Fibroblast of lung (primary cell): Measurements from ENCODE around the gene CAMSAP2. TPM values are rescaled to one million over a fixed set of nuclear protein-coding genes. Genes with fewer than 3 reads are reported as not detected.

Experiments
- DNase-seq, 2 donors: peaks; one replicate each; pipeline versions ENCODE4 v3.0.0 to v3.0.0-alpha.2; 2010; ENCODE audit warnings: low read depth in 2 of 2
- H2AFZ ChIP-seq: 2 replicates; pipeline ENCODE4 v1.5.1; 2012; ENCODE audit warnings: low read length, control low read depth, inconsistent platforms
- H3K27ac ChIP-seq: 2 replicates; pipeline ENCODE4 v1.5.1; 2011; ENCODE audit warnings: low read length, control low read depth; ENCODE audit not compliant: insufficient read depth
- H3K27me3 ChIP-seq: 2 replicates; pipeline ENCODE4 v1.5.1; 2011; ENCODE audit warnings: mild to moderate bottlenecking, low read length; ENCODE audit not compliant: control insufficient read depth, insufficient read depth
- H3K36me3 ChIP-seq: 2 replicates; pipeline ENCODE4 v1.5.1; 2011; ENCODE audit warnings: low read length; ENCODE audit not compliant: control insufficient read depth, insufficient read depth
- H3K4me1 ChIP-seq: 2 replicates; pipeline ENCODE4 v1.5.1; 2011; ENCODE audit warnings: low read length; ENCODE audit not compliant: control insufficient read depth, insufficient read depth; ENCODE audit errors: extremely low read depth
- H3K4me2 ChIP-seq: 2 replicates; pipeline ENCODE4 v1.5.1; 2011; ENCODE audit warnings: low read length, control low read depth; ENCODE audit not compliant: insufficient read depth; ENCODE audit errors: extremely low read depth
- H3K4me3 ChIP-seq, 4 experiments: fragments of 200-600 bp in 1 of 4; sonication (generic) in 1 of 4; replicated peaks in 1 of 4; 2 replicates each; pipeline ENCODE4 v1.5.1; 2011 to 2016; ENCODE audit warnings: low read length in 4 of 4, low read depth in 3 of 4, mild to moderate bottlenecking in 3 of 4, control low read depth in 2 of 4, inconsistent platforms in 1 of 4, mixed read lengths in 1 of 4; ENCODE audit not compliant: insufficient read depth in 1 of 4; ENCODE audit errors: control extremely low read depth in 1 of 4
- H3K79me2 ChIP-seq: 2 replicates; pipeline ENCODE4 v1.5.1; 2012; ENCODE audit warnings: mild to moderate bottlenecking, low read length, inconsistent platforms; ENCODE audit not compliant: control insufficient read depth, insufficient read depth
- H3K9ac ChIP-seq: 2 replicates; pipeline ENCODE4 v1.5.1; 2011; ENCODE audit warnings: mild to moderate bottlenecking, low read length, control low read depth; ENCODE audit not compliant: insufficient read depth
- H3K9me3 ChIP-seq: 2 replicates; pipeline ENCODE4 v1.5.1; 2012; ENCODE audit warnings: low read depth, low read length; ENCODE audit not compliant: control insufficient read depth, insufficient read depth
- H4K20me1 ChIP-seq: 2 replicates; pipeline ENCODE4 v1.5.1; 2011; ENCODE audit warnings: low read length; ENCODE audit not compliant: control insufficient read depth, insufficient read depth; ENCODE audit errors: extremely low read depth
- EZH2 ChIP-seq: IDR thresholded peaks from 2 replicates; pipeline ENCODE4 v1.5.1; 2012; ENCODE audit warnings: low read length, control low read depth, mild to moderate bottlenecking; ENCODE audit errors: missing control alignments
- polyA plus RNA-seq, 2 donors: library from polyadenylated mRNA; depleted of rRNA in 1 of 2; stranded (reverse) in 1 of 2; unstranded in 1 of 2; fragments of >200 nt; gene quantifications; 2 replicates each; pipeline ENCODE4 v1.2.1, GENCODE V29; 2011 to 2012; ENCODE audit warnings: missing spikeins in 1 of 2
- total RNA-seq: library from RNA; depleted of rRNA; stranded (reverse); fragments of >200 nt; gene quantifications from 2 replicates; pipeline ENCODE4 v1.2.1, GENCODE V29; 2014
- TF ChIP-seq, protein P1 (sequence below), 2 donors: IDR thresholded peaks in 1 of 2; conservative IDR thresholded peaks in 1 of 2; 1 replicate in 1 of 2; 2 replicates in 1 of 2; pipeline ENCODE4 v1.5.1; 2011 to 2012; ENCODE audit warnings: low read length in 2 of 2, control low read depth in 1 of 2, inconsistent platforms in 1 of 2, low read depth in 1 of 2, mild to moderate bottlenecking in 1 of 2

The CAMSAP2 gene
- total and polyA plus RNA-seq, 2 donors (not counting 1 experiment from before 2014, with no cell fraction given): 22.3 to 32.5 TPM

- no peak overlapping the region for H2AFZ ChIP-seq
- no peak overlapping the region for H3K4me2 ChIP-seq
- no peaks in the 10 kb centered on the region for H3K9me3 ChIP-seq
- no peak overlapping the region for H3K27ac ChIP-seq
- H4K20me1 ChIP-seq: no peaks in the 10 kb centered on the region
- no peak overlapping the region for H3K4me3 ChIP-seq
- H3K79me2 ChIP-seq: no peaks in the 10 kb centered on the region
- no peaks in the 10 kb centered on the region for H3K4me1 ChIP-seq
- peak; percentile 18 to 21 for DNase-seq
- peaks cover 2% of the 10 kb centered on the region for H3K36me3 ChIP-seq
- H3K9ac ChIP-seq: no peak overlapping the region
- TF ChIP-seq EZH2: no peak
- TF ChIP-seq, protein P1, sequence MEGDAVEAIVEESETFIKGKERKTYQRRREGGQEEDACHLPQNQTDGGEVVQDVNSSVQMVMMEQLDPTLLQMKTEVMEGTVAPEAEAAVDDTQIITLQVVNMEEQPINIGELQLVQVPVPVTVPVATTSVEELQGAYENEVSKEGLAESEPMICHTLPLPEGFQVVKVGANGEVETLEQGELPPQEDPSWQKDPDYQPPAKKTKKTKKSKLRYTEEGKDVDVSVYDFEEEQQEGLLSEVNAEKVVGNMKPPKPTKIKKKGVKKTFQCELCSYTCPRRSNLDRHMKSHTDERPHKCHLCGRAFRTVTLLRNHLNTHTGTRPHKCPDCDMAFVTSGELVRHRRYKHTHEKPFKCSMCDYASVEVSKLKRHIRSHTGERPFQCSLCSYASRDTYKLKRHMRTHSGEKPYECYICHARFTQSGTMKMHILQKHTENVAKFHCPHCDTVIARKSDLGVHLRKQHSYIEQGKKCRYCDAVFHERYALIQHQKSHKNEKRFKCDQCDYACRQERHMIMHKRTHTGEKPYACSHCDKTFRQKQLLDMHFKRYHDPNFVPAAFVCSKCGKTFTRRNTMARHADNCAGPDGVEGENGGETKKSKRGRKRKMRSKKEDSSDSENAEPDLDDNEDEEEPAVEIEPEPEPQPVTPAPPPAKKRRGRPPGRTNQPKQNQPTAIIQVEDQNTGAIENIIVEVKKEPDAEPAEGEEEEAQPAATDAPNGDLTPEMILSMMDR (conservative IDR thresholded peaks at IDR 0.05 in 1 of 2, IDR thresholded peaks at IDR 0.05 in 1 of 2; ENCODE audit: low read depth in 1 of 2, low read length in 2 of 2): no peak
- peaks cover 9% of the 10 kb centered on the region for H3K27me3 ChIP-seq
Observed at GRCh38 chr1:200866116-200866515, 127.4 kb downstream of the CAMSAP2 start.

- H3K9ac ChIP-seq: no peak overlapping the region
- H3K9me3 ChIP-seq: no peaks in the 10 kb centered on the region
- H3K36me3 ChIP-seq: peaks cover 2% of the 10 kb centered on the region
- no peaks in the 10 kb centered on the region for H3K79me2 ChIP-seq
- H3K4me1 ChIP-seq: no peaks in the 10 kb centered on the region
- peak; percentile 18 to 23 for DNase-seq
- H3K27ac ChIP-seq: no peak overlapping the region
- no peak overlapping the region for H3K4me3 ChIP-seq
- TF ChIP-seq EZH2: no peak
- TF ChIP-seq, protein P1 (conservative IDR thresholded peaks at IDR 0.05 in 1 of 2, IDR thresholded peaks at IDR 0.05 in 1 of 2; ENCODE audit: low read depth in 1 of 2, low read length in 2 of 2): no peak
- H3K4me2 ChIP-seq: no peak overlapping the region
- peaks cover 11% of the 10 kb centered on the region for H3K27me3 ChIP-seq
- H4K20me1 ChIP-seq: no peaks in the 10 kb centered on the region
- H2AFZ ChIP-seq: no peak overlapping the region
Observed at GRCh38 chr1:200866521-200866920, 127.8 kb downstream of the CAMSAP2 start.

GRCh38 chr1:200867018-200867811 is 128.5 kb downstream of the CAMSAP2 start:
- no peak for TF ChIP-seq EZH2
- TF ChIP-seq, protein P1 (conservative IDR thresholded peaks at IDR 0.05 in 1 of 2, IDR thresholded peaks at IDR 0.05 in 1 of 2; ENCODE audit: low read depth in 1 of 2, low read length in 2 of 2): no peak
- Histone ChIP-seq H4K20me1 (no peaks in the 10 kb centered on the region), H3K4me1 (no peaks in the 10 kb centered on the region), H3K27ac (no peak overlapping the region), H3K4me2 (no peak overlapping the region), H3K27me3 (peaks cover 18% of the 10 kb centered on the region), H2AFZ (no peak overlapping the region), H3K36me3 (peaks cover 2% of the 10 kb centered on the region), H3K9me3 (no peaks in the 10 kb centered on the region), H3K79me2 (no peaks in the 10 kb centered on the region), H3K9ac (no peak overlapping the region), H3K4me3 (no peak overlapping the region)
- peak; percentile 27 to 45 for DNase-seq
